ENCODE results near the gene PATE2.

DNA sequence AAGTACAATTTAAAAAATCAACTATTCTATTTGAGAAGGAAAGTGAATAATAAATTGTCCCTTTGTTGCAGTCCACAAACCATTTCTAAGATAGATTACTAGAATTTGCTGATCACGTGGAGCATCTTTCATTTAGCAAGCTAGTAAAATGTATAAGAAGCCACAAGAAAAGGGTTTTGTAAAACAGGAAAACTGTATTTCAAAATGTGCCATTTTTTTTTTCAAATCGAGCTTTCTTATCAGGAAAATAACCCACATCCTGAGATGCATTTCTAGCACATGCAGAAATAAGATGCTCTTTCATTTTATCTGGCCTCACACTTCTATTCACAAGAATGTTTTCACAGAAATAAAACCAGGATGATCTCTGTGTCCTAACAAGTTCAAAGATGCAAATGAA lies 6.0 kb upstream of the PATE2 start:
- TF ChIP-seq, protein P1, sequence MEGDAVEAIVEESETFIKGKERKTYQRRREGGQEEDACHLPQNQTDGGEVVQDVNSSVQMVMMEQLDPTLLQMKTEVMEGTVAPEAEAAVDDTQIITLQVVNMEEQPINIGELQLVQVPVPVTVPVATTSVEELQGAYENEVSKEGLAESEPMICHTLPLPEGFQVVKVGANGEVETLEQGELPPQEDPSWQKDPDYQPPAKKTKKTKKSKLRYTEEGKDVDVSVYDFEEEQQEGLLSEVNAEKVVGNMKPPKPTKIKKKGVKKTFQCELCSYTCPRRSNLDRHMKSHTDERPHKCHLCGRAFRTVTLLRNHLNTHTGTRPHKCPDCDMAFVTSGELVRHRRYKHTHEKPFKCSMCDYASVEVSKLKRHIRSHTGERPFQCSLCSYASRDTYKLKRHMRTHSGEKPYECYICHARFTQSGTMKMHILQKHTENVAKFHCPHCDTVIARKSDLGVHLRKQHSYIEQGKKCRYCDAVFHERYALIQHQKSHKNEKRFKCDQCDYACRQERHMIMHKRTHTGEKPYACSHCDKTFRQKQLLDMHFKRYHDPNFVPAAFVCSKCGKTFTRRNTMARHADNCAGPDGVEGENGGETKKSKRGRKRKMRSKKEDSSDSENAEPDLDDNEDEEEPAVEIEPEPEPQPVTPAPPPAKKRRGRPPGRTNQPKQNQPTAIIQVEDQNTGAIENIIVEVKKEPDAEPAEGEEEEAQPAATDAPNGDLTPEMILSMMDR (conservative IDR thresholded peaks at IDR 0.05; ENCODE audit: low read depth, low read length): no peak
- TF ChIP-seq POLR2A (IDR thresholded peaks at IDR 0.05; ENCODE audit: low read depth, low read length): no peak
- no peak for TF ChIP-seq RAD21 (IDR thresholded peaks at IDR 0.05; ENCODE audit: low read length)
- TF ChIP-seq SMC3 (IDR thresholded peaks at IDR 0.05; ENCODE audit: low read depth, low read length): no peak
- TF ChIP-seq RFX5 (IDR thresholded peaks at IDR 0.05; ENCODE audit: low read depth, low read length): no peak
- no peak for TF ChIP-seq MXI1 (IDR thresholded peaks at IDR 0.05; ENCODE audit: borderline replicate concordance, low read depth, low read length)
- TF ChIP-seq USF2 (IDR thresholded peaks at IDR 0.05; ENCODE audit: low read depth, low read length): no peak
- no peak for TF ChIP-seq FOS (IDR thresholded peaks at IDR 0.05; ENCODE audit: low read depth, low read length)
- no peak for TF ChIP-seq MAFK (IDR thresholded peaks at IDR 0.05; ENCODE audit: low read depth, low read length)
- no peak for TF ChIP-seq ELK1 (IDR thresholded peaks at IDR 0.05; ENCODE audit: borderline replicate concordance, low read depth, low read length)
- TF ChIP-seq CEBPB (IDR thresholded peaks at IDR 0.05; ENCODE audit: low read depth, low read length): no peak
- no peak for TF ChIP-seq RCOR1 (IDR thresholded peaks at IDR 0.05; ENCODE audit: insufficient replicate concordance, low read length)
- TF ChIP-seq BHLHE40 (IDR thresholded peaks at IDR 0.05; ENCODE audit: low read depth, low read length): no peak
- TF ChIP-seq CHD1 (IDR thresholded peaks at IDR 0.05; ENCODE audit: low read depth, low read length): no peak
